Smooth muscle cell (in vitro differentiated cells): ENCODE results near the gene CCDC43. TPM values are rescaled to one million over a fixed set of nuclear protein-coding genes. Genes with fewer than 3 reads are reported as not detected.
"Not testable (repeated sequence)": the region's sequence is repeated elsewhere in the genome, so short reads cannot be mapped to it uniquely, and the experiment has no call there.

Source experiments
- DNase-seq: peaks from one replicate; lab custom pipeline; 2025; ENCODE audit not compliant: unreplicated experiment; lab: John Stamatoyannopoulos, UW
- H2AFZ ChIP-seq: fragments of 200-600 bp; sonication (generic); 2 replicates; pipeline ENCODE4 v1.6.0; 2016; ENCODE audit warnings: antibody characterized with exemption, low read depth, mild to moderate bottlenecking
- H3F3A ChIP-seq: fragments of 200-600 bp; sonication (generic); 2 replicates; pipeline ENCODE4 v1.6.0; 2017; ENCODE audit warnings: antibody characterized with exemption, low read depth
- H3K27ac ChIP-seq: fragments of 200-600 bp; sonication (generic); 2 replicates; pipeline ENCODE4 v1.5.1; 2016; ENCODE audit warnings: low read depth, mild to moderate bottlenecking
- H3K27me3 ChIP-seq: fragments of 200-600 bp; sonication (generic); 2 replicates; pipeline ENCODE4 v1.6.1; 2016; ENCODE audit warnings: low read depth, mild to moderate bottlenecking
- H3K36me3 ChIP-seq: fragments of 200-600 bp; sonication (generic); 2 replicates; pipeline ENCODE4 v1.5.1; 2016; ENCODE audit warnings: low read depth
- H3K4me1 ChIP-seq: fragments of 200-600 bp; sonication (generic); 2 replicates; pipeline ENCODE4 v1.5.1; 2016; ENCODE audit warnings: low read depth
- H3K4me2 ChIP-seq: fragments of 200-600 bp; sonication (generic); 2 replicates; pipeline ENCODE4 v1.6.0; 2016; ENCODE audit warnings: mild to moderate bottlenecking
- H3K4me3 ChIP-seq: fragments of 200-600 bp; sonication (generic); 2 replicates; pipeline ENCODE4 v1.5.1; 2016; ENCODE audit warnings: mild to moderate bottlenecking
- H3K79me2 ChIP-seq: fragments of 200-600 bp; sonication (generic); 2 replicates; pipeline ENCODE4 v1.6.0; 2016; ENCODE audit warnings: low read depth, mild to moderate bottlenecking
- H3K9ac ChIP-seq: fragments of 200-600 bp; sonication (generic); 2 replicates; pipeline ENCODE4 v1.6.0; 2016; ENCODE audit warnings: low read depth
- H3K9me3 ChIP-seq: fragments of 200-600 bp; sonication (generic); replicated peaks from 2 replicates; pipeline ENCODE4 v1.5.1; 2016; ENCODE audit warnings: low read depth
- H4K20me1 ChIP-seq: fragments of 200-600 bp; sonication (generic); 2 replicates; pipeline ENCODE4 v1.6.0; 2016; ENCODE audit warnings: low read depth
- CTCF ChIP-seq: fragments of 200-600 bp; sonication (generic); IDR thresholded peaks from 2 replicates; pipeline ENCODE4 v1.5.1; 2017; ENCODE audit warnings: borderline replicate concordance, mild to moderate bottlenecking, antibody characterized with exemption; ENCODE audit not compliant: insufficient read depth, poor library complexity, severe bottlenecking
- WGBS: methylation state at CpG from one replicate; pipeline ENCODE4 v1.1.7; 2016; ENCODE audit warnings: low lambda C conversion rate; 5-methylcytosine and 5-hydroxymethylcytosine counted together
- polyA plus RNA-seq: library from polyadenylated mRNA; unstranded; fragments of >200 nt; fragmentation: Nextera tagmentation; extraction: Ambion mirVana; gene quantifications from 2 replicates; pipeline ENCODE4 v1.2.1, GENCODE V29; 2016
- total RNA-seq: library from RNA; depleted of rRNA; stranded (reverse); fragments of >200 nt; gene quantifications from 2 replicates; pipeline ENCODE4 v1.2.3, GENCODE V29; 2014

CCDC43 gene
- total and polyA plus RNA-seq, 2 experiments from 2014 or later, result 19.3 to 26.9 TPM

GRCh38 chr17:44734272-44734671 is 44.7 kb upstream of the CCDC43 start:
- Histone ChIP-seq H3F3A (no peaks in the 10 kb centered on the region), H3K9ac (no peak overlapping the region), H3K4me1 (no peaks in the 10 kb centered on the region), H3K4me2 (no peak overlapping the region), H3K36me3 (no peaks in the 10 kb centered on the region), H3K79me2 (no peaks in the 10 kb centered on the region), H3K27me3 (no peaks in the 10 kb centered on the region), H2AFZ (no peak overlapping the region), H3K4me3 (no peak overlapping the region), H3K27ac (no peak overlapping the region), H4K20me1 (no peaks in the 10 kb centered on the region), H3K9me3 (no peaks in the 10 kb centered on the region)
- TF ChIP-seq CTCF, result no peak
- WGBS, result 93% methylated on average over 2 of the region's 2 CpGs
- DNase-seq, result no peak

GRCh38 chr17:44733753-44734152 is 44.2 kb upstream of the CCDC43 start:
- no peaks in the 10 kb centered on the region for H3K27me3 ChIP-seq
- WGBS, result 89% methylated on average over 5 of the region's 5 CpGs
- no peaks in the 10 kb centered on the region for H3K4me1 ChIP-seq
- H2AFZ ChIP-seq, result no peak overlapping the region
- TF ChIP-seq CTCF, result no peak
- no peak for DNase-seq
- no peak overlapping the region for H3K4me2 ChIP-seq
- H3F3A ChIP-seq, result no peaks in the 10 kb centered on the region
- no peaks in the 10 kb centered on the region for H4K20me1 ChIP-seq
- H3K4me3 ChIP-seq, result no peak overlapping the region
- no peaks in the 10 kb centered on the region for H3K79me2 ChIP-seq
- H3K27ac ChIP-seq, result no peak overlapping the region
- no peaks in the 10 kb centered on the region for H3K9me3 ChIP-seq
- no peak overlapping the region for H3K9ac ChIP-seq
- H3K36me3 ChIP-seq, result no peaks in the 10 kb centered on the region

DNA sequence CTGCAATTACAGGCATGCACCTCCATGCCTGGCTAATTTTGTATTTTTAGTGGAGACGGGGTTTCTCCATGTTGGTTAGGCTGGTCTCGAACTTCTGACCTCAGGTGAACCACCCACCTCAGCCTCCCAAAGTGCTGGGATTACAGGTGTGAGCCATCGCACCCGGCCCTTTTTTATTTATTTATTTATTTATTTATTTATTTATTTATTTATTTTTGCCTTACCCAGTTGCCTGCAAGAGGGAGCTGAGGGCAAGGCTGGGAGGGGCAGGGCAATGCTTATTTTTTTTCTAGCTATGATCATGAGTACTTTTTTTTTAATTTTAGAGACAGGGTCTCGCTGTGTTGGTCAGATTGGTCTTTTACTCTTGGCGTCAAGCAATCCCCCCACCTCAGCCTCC is 36.5 kb upstream of the CCDC43 start:
- DNase-seq, H3K4me3 ChIP-seq, H3K4me1 ChIP-seq, H3F3A ChIP-seq, H3K9me3 ChIP-seq, H4K20me1 ChIP-seq, H3K79me2 ChIP-seq, H3K9ac ChIP-seq, H2AFZ ChIP-seq, H3K4me2 ChIP-seq, H3K36me3 ChIP-seq, H3K27me3 ChIP-seq, H3K27ac ChIP-seq: not testable (repeated sequence)
- over 99% methylated on average over 6 of the region's 6 CpGs for WGBS

DNA sequence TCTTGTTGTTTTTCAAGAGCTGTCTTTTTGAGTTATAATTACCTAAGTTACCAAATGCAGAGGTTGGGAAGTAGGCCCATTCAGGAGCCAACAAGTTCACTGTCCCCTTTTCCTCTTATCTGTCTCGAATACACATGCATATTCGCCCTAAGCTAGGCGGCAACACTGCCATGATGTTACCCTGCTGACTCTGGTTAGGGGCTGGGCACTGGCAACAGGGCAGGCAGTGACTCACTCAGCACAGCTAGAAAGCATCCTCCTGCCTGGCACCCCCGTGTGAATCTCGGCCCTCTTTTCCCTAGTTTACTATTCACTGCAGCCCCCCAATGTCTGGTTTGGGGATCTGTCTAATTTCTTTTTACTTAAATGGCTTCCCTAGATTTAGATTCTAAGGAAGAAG is 32.7 kb upstream of the CCDC43 start:
- no peak overlapping the region for H3K4me3 ChIP-seq
- no peaks in the 10 kb centered on the region for H3K9me3 ChIP-seq
- H3K27me3 ChIP-seq, result no peaks in the 10 kb centered on the region
- H3K79me2 ChIP-seq, result no peaks in the 10 kb centered on the region
- no peak for TF ChIP-seq CTCF
- no peaks in the 10 kb centered on the region for H3K4me1 ChIP-seq
- no peak overlapping the region for H3K4me2 ChIP-seq
- no peak overlapping the region for H3K27ac ChIP-seq
- no peaks in the 10 kb centered on the region for H3K36me3 ChIP-seq
- no peak overlapping the region for H2AFZ ChIP-seq
- WGBS, result 81% methylated on average over 5 of the region's 5 CpGs
- H3F3A ChIP-seq, result no peaks in the 10 kb centered on the region
- no peaks in the 10 kb centered on the region for H4K20me1 ChIP-seq
- DNase-seq, result no peak
- H3K9ac ChIP-seq, result no peak overlapping the region
